Esophagus (tissue), 2 donors: ENCODE measurements around the gene ABHD4. TPM values are rescaled to one million over a fixed set of nuclear protein-coding genes. Genes with fewer than 3 reads are reported as not detected.

Source experiments
- H3K27ac ChIP-seq, 2 donors: one replicate each; pipeline ENCODE4 v1.5.1; 2013; ENCODE audit warnings: low read depth in 2 of 2, mild to moderate bottlenecking in 2 of 2, inconsistent platforms in 1 of 2, low read length in 1 of 2, moderate library complexity in 1 of 2
- H3K27me3 ChIP-seq, 2 donors: one replicate each; pipeline ENCODE4 v1.6.1; 2013; ENCODE audit warnings: low read length in 2 of 2, control low read depth in 1 of 2, mild to moderate bottlenecking in 1 of 2; ENCODE audit not compliant: insufficient read depth in 2 of 2, control insufficient read depth in 1 of 2
- H3K36me3 ChIP-seq, 2 donors: one replicate each; pipeline ENCODE4 v1.6.1; 2013; ENCODE audit warnings: low read length in 1 of 2; ENCODE audit not compliant: control insufficient read depth in 2 of 2, insufficient read depth in 2 of 2
- H3K4me1 ChIP-seq, 2 donors: one replicate each; pipeline ENCODE4 v1.6.1; 2013; ENCODE audit warnings: low read length in 1 of 2; ENCODE audit not compliant: control insufficient read depth in 2 of 2, insufficient read depth in 2 of 2
- H3K4me3 ChIP-seq, 2 donors: one replicate each; pipeline ENCODE4 v1.5.1; 2013; ENCODE audit warnings: low read length in 2 of 2, mild to moderate bottlenecking in 2 of 2, low read depth in 1 of 2, moderate library complexity in 1 of 2
- H3K9me3 ChIP-seq, 2 donors: one replicate each; pipeline ENCODE4 v1.6.1; 2013; ENCODE audit warnings: mild to moderate bottlenecking in 2 of 2, low read depth in 1 of 2, low read length in 1 of 2, moderate library complexity in 1 of 2; ENCODE audit not compliant: control insufficient read depth in 2 of 2, insufficient read depth in 1 of 2
- WGBS, 2 donors: extraction: QIAGEN DNeasy Blood & Tissue Kit; methylation state at CpG; one replicate each; pipeline ENCODE4 v1.1.7; 2013; 5-methylcytosine and 5-hydroxymethylcytosine counted together
- polyA plus RNA-seq, 2 donors: library from polyadenylated mRNA; stranded (reverse); fragments of 200-250 nt; gene quantifications; one replicate each; pipeline ENCODE4 v1.2.3, GENCODE V29; 2013
- donor health status: healthy with polysubstance abuse.
- donor health status: Bipolar disorder and iron deficiency.

ABHD4 gene
- polyA plus RNA-seq, 2 donors: 22.8 to 29.5 TPM

GRCh38 chr14:22597771-22598098 is 365 bp upstream of the ABHD4 start:
- peak overlapping the region; percentile 72 to 79 for H3K4me3 ChIP-seq
- H3K27me3 ChIP-seq: no peaks in the 10 kb centered on the region
- peaks cover 2 to 12% of the 10 kb centered on the region in 2 donors for H3K4me1 ChIP-seq
- H3K36me3 ChIP-seq: peaks cover 6 to 12% of the 10 kb centered on the region in 2 donors
- no peaks in the 10 kb centered on the region for H3K9me3 ChIP-seq
- WGBS, 2 donors: 8 to 13% methylated on average over 9 of the region's 9 CpGs
- H3K27ac ChIP-seq: peak overlapping the region; percentile 91 to 99

- H3K36me3 ChIP-seq: peaks cover 8 to 18% of the 10 kb centered on the region in 2 donors
- peak overlapping the region; percentile 72 to 79 for H3K4me3 ChIP-seq
- H3K27me3 ChIP-seq: no peaks in the 10 kb centered on the region
- WGBS, 2 donors: 3 to 6% methylated on average over 5 of the region's 5 CpGs
- peaks cover 2 to 12% of the 10 kb centered on the region in 2 donors for H3K4me1 ChIP-seq
- H3K9me3 ChIP-seq: no peaks in the 10 kb centered on the region
- H3K27ac ChIP-seq: peak overlapping the region; percentile 91 to 99
Measured at GRCh38 chr14:22598896-22599244, 770 bp downstream of the ABHD4 start.

GRCh38 chr14:22599349-22599748 is 1.2 kb downstream of the ABHD4 start:
- peaks cover 2 to 12% of the 10 kb centered on the region in 2 donors for H3K4me1 ChIP-seq
- peaks cover 9 to 18% of the 10 kb centered on the region in 2 donors for H3K36me3 ChIP-seq
- H3K4me3 ChIP-seq: peak overlapping the region; percentile 6 to 72
- H3K9me3 ChIP-seq: no peaks in the 10 kb centered on the region
- WGBS, 2 donors: 85 to 86% methylated on average over 3 of the region's 3 CpGs
- no peaks in the 10 kb centered on the region for H3K27me3 ChIP-seq
- peak overlapping the region; percentile 75 to 91 for H3K27ac ChIP-seq

GRCh38 chr14:22600027-22600426 is 1.9 kb downstream of the ABHD4 start:
- Histone ChIP-seq H3K36me3 (peaks cover 9 to 22% of the 10 kb centered on the region in 2 donors), H3K4me1 (peaks cover 2 to 12% of the 10 kb centered on the region in 2 donors), H3K9me3 (no peaks in the 10 kb centered on the region), H3K4me3 (no peak overlapping the region), H3K27me3 (no peaks in the 10 kb centered on the region), H3K27ac (no peak overlapping the region)

- H3K27ac ChIP-seq: peak overlapping the region in 1 of 2 donors; percentile 47
- H3K36me3 ChIP-seq: peaks cover 14 to 29% of the 10 kb centered on the region in 2 donors
- no peaks in the 10 kb centered on the region for H3K9me3 ChIP-seq
- no peaks in the 10 kb centered on the region for H3K27me3 ChIP-seq
- no peak overlapping the region for H3K4me3 ChIP-seq
- 90% methylated on average over 2 of the region's 2 CpGs for WGBS, 2 donors
- peaks cover 2 to 12% of the 10 kb centered on the region in 2 donors for H3K4me1 ChIP-seq
Measured at GRCh38 chr14:22601456-22601855, 3.4 kb downstream of the ABHD4 start.

- no peak overlapping the region for H3K4me3 ChIP-seq
- H3K9me3 ChIP-seq: no peaks in the 10 kb centered on the region
- H3K27me3 ChIP-seq: no peaks in the 10 kb centered on the region
- peak overlapping the region in 1 of 2 donors; percentile 47 for H3K27ac ChIP-seq
- WGBS, 2 donors: 87 to 92% methylated on average over 4 to 5 of the region's 5 CpGs
- peaks cover 2 to 12% of the 10 kb centered on the region in 2 donors for H3K4me1 ChIP-seq
- peaks cover 14 to 29% of the 10 kb centered on the region in 2 donors for H3K36me3 ChIP-seq
Measured at GRCh38 chr14:22601996-22602395, 3.9 kb downstream of the ABHD4 start.

- Histone ChIP-seq H3K27me3 (no peaks in the 10 kb centered on the region), H3K4me1 (peaks cover 0 to 12% of the 10 kb centered on the region in 2 donors), H3K27ac (no peak overlapping the region), H3K4me3 (no peak overlapping the region), H3K9me3 (no peaks in the 10 kb centered on the region), H3K36me3 (peaks cover 18 to 29% of the 10 kb centered on the region in 2 donors)
Measured at GRCh38 chr14:22602862-22603261, 4.8 kb downstream of the ABHD4 start.

- H3K27me3 ChIP-seq: no peaks in the 10 kb centered on the region
- H3K4me1 ChIP-seq: peaks cover 0 to 6% of the 10 kb centered on the region in 2 donors
- H3K36me3 ChIP-seq: peaks cover 18 to 49% of the 10 kb centered on the region in 2 donors
- H3K4me3 ChIP-seq: no peak overlapping the region
- no peaks in the 10 kb centered on the region for H3K9me3 ChIP-seq
- H3K27ac ChIP-seq: no peak overlapping the region
- WGBS, 2 donors: 87 to 89% methylated on average over 6 of the region's 6 CpGs
Measured at GRCh38 chr14:22606380-22606779, 8.3 kb downstream of the ABHD4 start.

- H3K9me3 ChIP-seq: no peaks in the 10 kb centered on the region
- H3K4me3 ChIP-seq: no peak overlapping the region
- H3K4me1 ChIP-seq: peaks cover 0 to 2% of the 10 kb centered on the region in 2 donors
- H3K27me3 ChIP-seq: no peaks in the 10 kb centered on the region
- H3K27ac ChIP-seq: no peak overlapping the region
- 78 to 79% methylated on average over 3 of the region's 3 CpGs for WGBS, 2 donors
- peaks cover 15 to 47% of the 10 kb centered on the region in 2 donors for H3K36me3 ChIP-seq
Measured at GRCh38 chr14:22607291-22607690, 9.2 kb downstream of the ABHD4 start.

- no peak overlapping the region for H3K27ac ChIP-seq
- no peaks in the 10 kb centered on the region for H3K4me1 ChIP-seq
- H3K9me3 ChIP-seq: no peaks in the 10 kb centered on the region
- H3K36me3 ChIP-seq: peaks cover 7 to 31% of the 10 kb centered on the region in 2 donors
- H3K4me3 ChIP-seq: no peak overlapping the region
- WGBS, 2 donors: 96 to 100% methylated on average over 2 of the region's 2 CpGs
- H3K27me3 ChIP-seq: no peaks in the 10 kb centered on the region
Measured at GRCh38 chr14:22610931-22611330, 12.8 kb downstream of the ABHD4 start.
